Gastrocnemius medialis (tissue), 4 donors: Measurements from ENCODE around the gene CACNA1C. TPM values are rescaled to one million over a fixed set of nuclear protein-coding genes. Genes with fewer than 3 reads are reported as not detected.

Source experiments
- ATAC-seq, 2 donors: fragments of 150-250 bp; one replicate each; pipeline ENCODE4 v1.9.1; 2016
- DNase-seq, 2 donors: peaks; one replicate each; pipeline ENCODE4 v3.0.0-alpha.2; 2019
- H3K27ac ChIP-seq, 4 donors: fragments of 200-600 bp; sonication (generic); 1 replicate in 1 of 4; 2 replicates in 3 of 4; pipeline ENCODE4 v1.5.1; 2016 to 2018; ENCODE audit warnings: mild to moderate bottlenecking in 2 of 4, moderate library complexity in 1 of 4
- H3K27me3 ChIP-seq, 3 donors: fragments of 200-600 bp; sonication (generic) in 2 of 3; 1 replicate in 1 of 3; 2 replicates in 2 of 3; pipeline versions ENCODE4 v1.5.1 to v1.6.0; 2016 to 2019; ENCODE audit warnings: mild to moderate bottlenecking in 1 of 3, moderate library complexity in 1 of 3
- H3K36me3 ChIP-seq, 2 donors: fragments of 200-600 bp; sonication (generic) in 1 of 2; one replicate each; pipeline ENCODE4 v1.5.1; 2017 to 2018
- H3K4me1 ChIP-seq, 2 donors: fragments of 200-600 bp; sonication (generic) in 1 of 2; one replicate each; pipeline ENCODE4 v1.5.1; 2016 to 2017; ENCODE audit warnings: mild to moderate bottlenecking in 2 of 2
- H3K4me3 ChIP-seq, 4 donors: fragments of 200-600 bp; sonication (generic) in 3 of 4; 1 replicate in 1 of 4; 2 replicates in 3 of 4; pipeline ENCODE4 v1.5.1; 2016 to 2019; ENCODE audit warnings: mild to moderate bottlenecking in 2 of 4
- H3K9me3 ChIP-seq, 3 donors: fragments of 200-600 bp; sonication (generic) in 2 of 3; 1 replicate in 1 of 3; 2 replicates in 2 of 3; pipeline ENCODE4 v1.5.1; 2016 to 2019
- CTCF ChIP-seq, 5 experiments: fragments of 450-650 bp in 3 of 5; fragments of 200-600 bp in 2 of 5; sonication (generic) in 2 of 5; IDR thresholded peaks in 4 of 5; conservative IDR thresholded peaks in 1 of 5; 1 replicate in 4 of 5; 2 replicates in 1 of 5; pipeline ENCODE4 v1.5.1; 2016 to 2019; ENCODE audit warnings: antibody characterized with exemption in 5 of 5, mild to moderate bottlenecking in 3 of 5, moderate library complexity in 3 of 5
- POLR2A ChIP-seq, 2 donors: fragments of 450-650 bp; IDR thresholded peaks; one replicate each; pipeline ENCODE4 v1.6.1; 2017; ENCODE audit warnings: antibody characterized with exemption in 2 of 2, mild to moderate bottlenecking in 2 of 2, moderate library complexity in 2 of 2
- in situ Hi-C, 4 donors: fragments of 200-750 bp; cut with MboI; loops; one replicate each; pipeline versions ENCODE4 v1.15.0 to v1.8.0; 2017; ENCODE audit warnings: low sequenced_read_pairs in 4 of 4
- intact Hi-C: fragments of 100-400 bp; cut with DNase I; formaldehyde crosslinking; loops from one replicate; pipeline ENCODE4 v1.15.1; 2023; ENCODE audit warnings: low total_unique reads
- total RNA-seq, 4 donors: library from RNA; depleted of rRNA; stranded (reverse); fragments of >200 nt; gene quantifications; one replicate each; pipeline versions ENCODE4 v1.1.0 to v1.2.3, GENCODE V29; 2016

Gene CACNA1C
- total RNA-seq, 4 donors from 2014 or later: 0.80 to 1.8 (median 0.91) TPM

- no peaks in the 10 kb centered on the region for H3K4me1 ChIP-seq
Observed at GRCh38 chr12:2638273-2639019, 585.7 kb downstream of the CACNA1C start.

GRCh38 chr12:2639020-2639298 lies 586.2 kb downstream of the CACNA1C start:
- TF ChIP-seq POLR2A (IDR thresholded peaks at IDR 0.05): no peak
- no peak for TF ChIP-seq CTCF (IDR thresholded peaks at IDR 0.05 in 4 of 5, conservative IDR thresholded peaks at IDR 0.05 in 1 of 5)
- ATAC-seq (no peak), DNase-seq (no peak)
- Histone ChIP-seq H3K4me3 (no peak overlapping the region), H3K27ac (no peak overlapping the region), H3K4me1 (no peaks in the 10 kb centered on the region), H3K9me3 (no peaks in the 10 kb centered on the region), H3K27me3 (peaks cover 0 to 15% (median 2%) of the 10 kb centered on the region in 3 donors), H3K36me3 (no peaks in the 10 kb centered on the region)
- in situ Hi-C loops (no loop called here), intact Hi-C loops (no loop called here)

More at GRCh38 chr12:2638273-2639019, 585.7 kb downstream of the CACNA1C start:
- in situ Hi-C loops (no loop called here), intact Hi-C loops (no loop called here)
- Histone ChIP-seq H3K27ac (no peak overlapping the region), H3K9me3 (no peaks in the 10 kb centered on the region), H3K4me3 (no peak overlapping the region), H3K36me3 (no peaks in the 10 kb centered on the region), H3K27me3 (peaks cover 0 to 11% (median 2%) of the 10 kb centered on the region in 3 donors)
- TF ChIP-seq CTCF (IDR thresholded peaks at IDR 0.05 in 4 of 5, conservative IDR thresholded peaks at IDR 0.05 in 1 of 5): no peak
- TF ChIP-seq POLR2A (IDR thresholded peaks at IDR 0.05): no peak
- DNase-seq: no peak
- ATAC-seq: no peak

GRCh38 chr12:2640281-2640680 lies 587.5 kb downstream of the CACNA1C start:
- in situ Hi-C loops (no loop called here), intact Hi-C loops (no loop called here)
- no peak for TF ChIP-seq CTCF (IDR thresholded peaks at IDR 0.05 in 4 of 5, conservative IDR thresholded peaks at IDR 0.05 in 1 of 5)
- Histone ChIP-seq H3K4me1 (no peaks in the 10 kb centered on the region), H3K4me3 (no peak overlapping the region), H3K9me3 (no peaks in the 10 kb centered on the region), H3K27ac (peak overlapping the region in 1 of 4 donors; percentile 48), H3K36me3 (no peaks in the 10 kb centered on the region), H3K27me3 (peaks cover 0 to 15% (median 2%) of the 10 kb centered on the region in 3 donors)
- no peak for DNase-seq
- no peak for ATAC-seq

- DNase-seq: no peak
- no peak for TF ChIP-seq POLR2A (IDR thresholded peaks at IDR 0.05)
- no peak for TF ChIP-seq CTCF (IDR thresholded peaks at IDR 0.05 in 4 of 5, conservative IDR thresholded peaks at IDR 0.05 in 1 of 5)
Observed at GRCh38 chr12:2640709-2641108, 587.9 kb downstream of the CACNA1C start.

More at GRCh38 chr12:2640709-2641108, 587.9 kb downstream of the CACNA1C start:
- no peaks in the 10 kb centered on the region for H3K36me3 ChIP-seq
- H3K27ac ChIP-seq: peak overlapping the region in 1 of 4 donors; percentile 48
- in situ Hi-C loops: no loop called here
- no peak overlapping the region for H3K4me3 ChIP-seq
- ATAC-seq: peak; percentile 56 to 58
- H3K27me3 ChIP-seq: peaks cover 0 to 15% (median 2%) of the 10 kb centered on the region in 3 donors
- no peaks in the 10 kb centered on the region for H3K9me3 ChIP-seq
- intact Hi-C loops: no loop called here
- no peaks in the 10 kb centered on the region for H3K4me1 ChIP-seq
